ENCODE data around the gene KCNA5.

DNA sequence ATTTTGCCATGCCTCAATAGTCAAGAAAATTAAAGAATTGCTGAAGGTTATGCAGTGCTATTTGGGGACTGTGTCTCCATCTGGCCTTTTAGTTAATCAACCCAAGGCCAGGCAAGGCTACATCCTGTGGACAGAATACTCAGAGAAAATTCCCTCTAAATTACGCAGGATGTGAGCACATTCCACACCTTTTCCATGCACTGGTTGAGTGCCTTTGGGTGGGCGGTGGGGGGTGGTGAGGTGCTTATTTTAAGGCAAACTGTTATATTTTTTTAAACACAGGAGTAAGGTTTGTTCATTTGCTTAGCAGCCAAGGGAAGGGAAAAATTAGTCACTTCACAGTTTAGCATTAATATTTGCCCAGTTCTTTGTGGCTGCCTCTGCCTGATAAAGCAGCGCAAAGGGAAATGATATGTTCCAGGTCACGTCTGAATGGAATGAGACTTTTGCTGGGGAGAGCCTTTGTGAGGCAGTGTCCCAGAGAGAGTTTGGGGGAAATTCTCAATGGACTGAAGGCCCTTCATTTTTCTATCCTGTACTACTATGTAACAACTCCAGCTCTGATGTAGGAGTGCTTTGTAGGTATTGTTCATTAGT, 17.2 kb upstream of the KCNA5 start:
- TF ChIP-seq, protein P1, sequence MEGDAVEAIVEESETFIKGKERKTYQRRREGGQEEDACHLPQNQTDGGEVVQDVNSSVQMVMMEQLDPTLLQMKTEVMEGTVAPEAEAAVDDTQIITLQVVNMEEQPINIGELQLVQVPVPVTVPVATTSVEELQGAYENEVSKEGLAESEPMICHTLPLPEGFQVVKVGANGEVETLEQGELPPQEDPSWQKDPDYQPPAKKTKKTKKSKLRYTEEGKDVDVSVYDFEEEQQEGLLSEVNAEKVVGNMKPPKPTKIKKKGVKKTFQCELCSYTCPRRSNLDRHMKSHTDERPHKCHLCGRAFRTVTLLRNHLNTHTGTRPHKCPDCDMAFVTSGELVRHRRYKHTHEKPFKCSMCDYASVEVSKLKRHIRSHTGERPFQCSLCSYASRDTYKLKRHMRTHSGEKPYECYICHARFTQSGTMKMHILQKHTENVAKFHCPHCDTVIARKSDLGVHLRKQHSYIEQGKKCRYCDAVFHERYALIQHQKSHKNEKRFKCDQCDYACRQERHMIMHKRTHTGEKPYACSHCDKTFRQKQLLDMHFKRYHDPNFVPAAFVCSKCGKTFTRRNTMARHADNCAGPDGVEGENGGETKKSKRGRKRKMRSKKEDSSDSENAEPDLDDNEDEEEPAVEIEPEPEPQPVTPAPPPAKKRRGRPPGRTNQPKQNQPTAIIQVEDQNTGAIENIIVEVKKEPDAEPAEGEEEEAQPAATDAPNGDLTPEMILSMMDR (IDR thresholded peaks at IDR 0.05): no peak
- no peak for TF ChIP-seq POLR2A (IDR thresholded peaks at IDR 0.05)

Data from heart left ventricle (tissue), 13 donors.